Stimulated activated memory B cell treated with anti-CD40 and anti-IgM and Interleukin-4, amounts not matched to agents 10 μg/mL and 1 μg/mL and 100 μg/mL, for 72 hours (primary cell): ENCODE data around the gene TMPRSS12.
"Not testable (repeated sequence)": the region's sequence is repeated elsewhere in the genome, so short reads cannot be mapped to it uniquely, and the experiment has no call there.

ENCODE experiments used
- ATAC-seq: fragments of 150-1000 bp; cut with Tn5 transposase; 2 replicates; pipeline ENCODE4 v1.10.0; 2021
- H3K27ac Mint-ChIP-seq: one replicate; pipeline ENCODE4 v1.8.0; 2022; ENCODE audit warnings: mild to moderate bottlenecking, mixed read lengths
- H3K27me3 Mint-ChIP-seq: one replicate; pipeline ENCODE4 v1.8.0; 2022; ENCODE audit warnings: mixed read lengths
- H3K36me3 Mint-ChIP-seq: one replicate; pipeline ENCODE4 v1.8.0; 2022; ENCODE audit warnings: mixed read lengths
- H3K4me1 Mint-ChIP-seq: one replicate; pipeline ENCODE4 v1.8.0; 2022; ENCODE audit warnings: mixed read lengths
- H3K4me3 Mint-ChIP-seq: one replicate; pipeline ENCODE4 v1.8.0; 2022; ENCODE audit warnings: mild to moderate bottlenecking, moderate library complexity, mixed read lengths
- H3K9me3 Mint-ChIP-seq: one replicate; pipeline ENCODE4 v1.8.0; 2022; ENCODE audit warnings: mixed read lengths

Gene TMPRSS12

GRCh38 chr12:50927766-50928224 is 85.1 kb downstream of the TMPRSS12 start:
- H3K27me3 Mint-ChIP-seq = no peaks in the 10 kb centered on the region
- H3K4me1 Mint-ChIP-seq = peaks cover 68% of the 10 kb centered on the region
- peak overlapping the region; percentile 99 for H3K27ac Mint-ChIP-seq
- no peaks in the 10 kb centered on the region for H3K9me3 Mint-ChIP-seq
- peaks cover 18% of the 10 kb centered on the region for H3K36me3 Mint-ChIP-seq
- ATAC-seq = no peak
- H3K4me3 Mint-ChIP-seq = peak overlapping the region; percentile 97

GRCh38 chr12:50928392-50928791 is 85.7 kb downstream of the TMPRSS12 start:
- H3K27me3 Mint-ChIP-seq = no peaks in the 10 kb centered on the region
- peak overlapping the region; percentile 99 for H3K27ac Mint-ChIP-seq
- no peak for ATAC-seq
- peaks cover 67% of the 10 kb centered on the region for H3K4me1 Mint-ChIP-seq
- H3K9me3 Mint-ChIP-seq = no peaks in the 10 kb centered on the region
- H3K4me3 Mint-ChIP-seq = peak overlapping the region; percentile 97
- peaks cover 21% of the 10 kb centered on the region for H3K36me3 Mint-ChIP-seq

- H3K4me1 Mint-ChIP-seq = peaks cover 67% of the 10 kb centered on the region
- no peaks in the 10 kb centered on the region for H3K27me3 Mint-ChIP-seq
- ATAC-seq = no peak
- H3K4me3 Mint-ChIP-seq = no peak overlapping the region
- peaks cover 32% of the 10 kb centered on the region for H3K36me3 Mint-ChIP-seq
- H3K27ac Mint-ChIP-seq = peak overlapping the region; percentile 99
- no peaks in the 10 kb centered on the region for H3K9me3 Mint-ChIP-seq
These were observed 87.1 kb downstream of the TMPRSS12 start for GRCh38 chr12:50929831-50930230.

- H3K27ac Mint-ChIP-seq = peak overlapping the region; percentile 53
- H3K4me1 Mint-ChIP-seq = peaks cover 62% of the 10 kb centered on the region
- H3K36me3 Mint-ChIP-seq = peaks cover 32% of the 10 kb centered on the region
- not testable (repeated sequence) for H3K4me3 Mint-ChIP-seq, ATAC-seq, H3K9me3 Mint-ChIP-seq, H3K27me3 Mint-ChIP-seq
These were observed 87.8 kb downstream of the TMPRSS12 start for GRCh38 chr12:50930477-50930876.

GRCh38 chr12:50932787-50933280 is 90.1 kb downstream of the TMPRSS12 start:
- peaks cover 44% of the 10 kb centered on the region for H3K4me1 Mint-ChIP-seq
- H3K27ac Mint-ChIP-seq = peak overlapping the region; percentile 32
- H3K36me3 Mint-ChIP-seq = peaks cover 45% of the 10 kb centered on the region
- no peaks in the 10 kb centered on the region for H3K27me3 Mint-ChIP-seq
- no peak overlapping the region for H3K4me3 Mint-ChIP-seq
- no peak for ATAC-seq
- peaks cover 5% of the 10 kb centered on the region for H3K9me3 Mint-ChIP-seq

- Mint-ChIP-seq H3K27ac (peak overlapping the region; percentile 32), H3K36me3 (peaks cover 49% of the 10 kb centered on the region), H3K4me1 (peaks cover 37% of the 10 kb centered on the region), H3K9me3 (peaks cover 8% of the 10 kb centered on the region), H3K4me3 (no peak overlapping the region), H3K27me3 (no peaks in the 10 kb centered on the region)
- peak; percentile 12 for ATAC-seq
These were observed 90.9 kb downstream of the TMPRSS12 start for GRCh38 chr12:50933459-50934124.

- Mint-ChIP-seq H3K27me3 (no peaks in the 10 kb centered on the region), H3K27ac (no peak overlapping the region), H3K4me3 (no peak overlapping the region), H3K9me3 (peaks cover 8% of the 10 kb centered on the region), H3K4me1 (peaks cover 28% of the 10 kb centered on the region), H3K36me3 (peaks cover 51% of the 10 kb centered on the region)
- ATAC-seq = no peak
These were observed 91.7 kb downstream of the TMPRSS12 start for GRCh38 chr12:50934371-50934851.

- ATAC-seq = no peak
- Mint-ChIP-seq H3K36me3 (peaks cover 46% of the 10 kb centered on the region), H3K4me3 (no peak overlapping the region), H3K27me3 (no peaks in the 10 kb centered on the region), H3K27ac (no peak overlapping the region), H3K9me3 (peaks cover 8% of the 10 kb centered on the region), H3K4me1 (peaks cover 27% of the 10 kb centered on the region)
These were observed 92.5 kb downstream of the TMPRSS12 start for GRCh38 chr12:50934981-50935807.

- Mint-ChIP-seq H3K9me3 (peaks cover 8% of the 10 kb centered on the region), H3K27me3 (no peaks in the 10 kb centered on the region), H3K27ac (no peak overlapping the region), H3K36me3 (peaks cover 37% of the 10 kb centered on the region), H3K4me1 (peaks cover 27% of the 10 kb centered on the region), H3K4me3 (no peak overlapping the region)
- ATAC-seq = no peak
These were observed 94.2 kb downstream of the TMPRSS12 start for GRCh38 chr12:50936821-50937530.
